Hepatocyte (in vitro differentiated cells): ENCODE measurements around the gene CEBPB.
"Not testable (repeated sequence)": the region's sequence is repeated elsewhere in the genome, so short reads cannot be mapped to it uniquely, and the experiment has no call there.

Experiments used
- CTCF ChIP-seq: fragments of 200-600 bp; sonication (generic); IDR thresholded peaks from 2 replicates; pipeline ENCODE4 v1.5.1; 2016; ENCODE audit warnings: antibody characterized with exemption, mild to moderate bottlenecking; ENCODE audit not compliant: poor library complexity
- EZH2 ChIP-seq: fragments of 200-600 bp; sonication (generic); IDR thresholded peaks from 2 replicates; pipeline ENCODE4 v1.6.1; 2016; ENCODE audit warnings: antibody characterized with exemption, mild to moderate bottlenecking, borderline replicate concordance
- EZH2phosphoT487 ChIP-seq: fragments of 200-600 bp; sonication (generic); IDR thresholded peaks from one replicate; pipeline ENCODE4 v1.6.1; 2018; ENCODE audit warnings: antibody characterized with exemption, mild to moderate bottlenecking, low read depth, moderate library complexity; ENCODE audit not compliant: unreplicated experiment, severe bottlenecking

- not testable (repeated sequence) for TF ChIP-seq CTCF, EZH2, EZH2phosphoT487
Observed at GRCh38 chr20:50178672-50179071, 12.0 kb upstream of the CEBPB start.
